Left ventricle myocardium inferior (tissue), 1 donor: ENCODE measurements around the gene ACO1. TPM values are rescaled to one million over a fixed set of nuclear protein-coding genes. Genes with fewer than 3 reads are reported as not detected.

ENCODE experiments used
- DNase-seq: peaks from one replicate; pipeline ENCODE4 v3.0.0-alpha.2; 2020
- H3K27ac ChIP-seq: fragments of 200-600 bp; replicated peaks from 2 replicates; pipeline ENCODE4 v1.8.0; 2021
- H3K27me3 ChIP-seq: fragments of 200-600 bp; 2 replicates; pipeline ENCODE4 v1.8.0; 2021; ENCODE audit warnings: low read depth
- H3K36me3 ChIP-seq: fragments of 200-600 bp; 2 replicates; pipeline ENCODE4 v1.8.0; 2021
- H3K4me1 ChIP-seq: fragments of 200-600 bp; 2 replicates; pipeline ENCODE4 v1.8.0; 2021
- H3K4me3 ChIP-seq: fragments of 200-600 bp; 2 replicates; pipeline ENCODE4 v1.8.0; 2021; ENCODE audit warnings: mild to moderate bottlenecking, moderate library complexity
- H3K9me3 ChIP-seq: fragments of 200-600 bp; replicated peaks from 2 replicates; pipeline ENCODE4 v1.8.0; 2021
- intact Hi-C: fragments of 100-400 bp; cut with micrococcal nuclease; formaldehyde crosslinking; loops from one replicate; pipeline ENCODE4 v1.11.0; 2022
- total RNA-seq: library from RNA; stranded (reverse); fragmentation: NEBNext Ultra II Directional; extraction: Animal tissue kit (Norgen Biotek cat#: 25700); gene quantifications from one replicate; pipeline ENCODE4 v1.2.1, GENCODE V29; 2021
- TF ChIP-seq, protein P1 (sequence below): fragments of 200-600 bp; IDR thresholded peaks from 2 replicates; pipeline ENCODE4 v1.8.0; 2021; ENCODE audit warnings: antibody characterized with exemption, mild to moderate bottlenecking, borderline replicate concordance
- donor health status: DM: no; HTN: yes; CAD: no; lungs with severe emphysema.

The ACO1 gene
- total RNA-seq, 1 donor from 2014 or later, result 62.7 TPM

DNA sequence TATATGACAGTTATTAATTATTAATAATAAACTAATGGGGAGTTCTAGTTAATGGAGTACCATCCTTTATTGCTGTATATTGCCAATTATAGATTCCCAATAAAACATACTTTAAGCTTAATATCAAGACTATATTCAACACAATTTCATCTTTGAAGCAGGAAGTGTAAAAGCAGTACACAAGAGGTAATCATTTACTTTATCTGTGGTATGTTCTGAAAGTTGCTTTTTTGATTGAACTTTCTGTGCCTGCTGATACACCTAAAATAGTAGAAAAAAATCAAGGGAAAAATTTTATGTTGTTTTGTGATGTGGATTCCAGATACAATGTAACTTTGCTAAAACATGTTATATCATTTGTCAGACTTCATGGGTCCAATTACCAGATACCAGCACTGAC, 58.0 kb downstream of the ACO1 start:
- H3K4me1 ChIP-seq, result no peaks in the 10 kb centered on the region
- H3K27me3 ChIP-seq, result no peaks in the 10 kb centered on the region
- H3K36me3 ChIP-seq, result peaks cover 96% of the 10 kb centered on the region
- DNase-seq, result no peak
- no peak overlapping the region for H3K4me3 ChIP-seq
- intact Hi-C loops, result no loop called here
- TF ChIP-seq, protein P1, sequence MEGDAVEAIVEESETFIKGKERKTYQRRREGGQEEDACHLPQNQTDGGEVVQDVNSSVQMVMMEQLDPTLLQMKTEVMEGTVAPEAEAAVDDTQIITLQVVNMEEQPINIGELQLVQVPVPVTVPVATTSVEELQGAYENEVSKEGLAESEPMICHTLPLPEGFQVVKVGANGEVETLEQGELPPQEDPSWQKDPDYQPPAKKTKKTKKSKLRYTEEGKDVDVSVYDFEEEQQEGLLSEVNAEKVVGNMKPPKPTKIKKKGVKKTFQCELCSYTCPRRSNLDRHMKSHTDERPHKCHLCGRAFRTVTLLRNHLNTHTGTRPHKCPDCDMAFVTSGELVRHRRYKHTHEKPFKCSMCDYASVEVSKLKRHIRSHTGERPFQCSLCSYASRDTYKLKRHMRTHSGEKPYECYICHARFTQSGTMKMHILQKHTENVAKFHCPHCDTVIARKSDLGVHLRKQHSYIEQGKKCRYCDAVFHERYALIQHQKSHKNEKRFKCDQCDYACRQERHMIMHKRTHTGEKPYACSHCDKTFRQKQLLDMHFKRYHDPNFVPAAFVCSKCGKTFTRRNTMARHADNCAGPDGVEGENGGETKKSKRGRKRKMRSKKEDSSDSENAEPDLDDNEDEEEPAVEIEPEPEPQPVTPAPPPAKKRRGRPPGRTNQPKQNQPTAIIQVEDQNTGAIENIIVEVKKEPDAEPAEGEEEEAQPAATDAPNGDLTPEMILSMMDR, result no peak
- no peak overlapping the region for H3K27ac ChIP-seq
- peaks cover 8% of the 10 kb centered on the region for H3K9me3 ChIP-seq

- H3K27ac ChIP-seq, result no peak overlapping the region
- intact Hi-C loops, result loop anchor here (10.0 kb wide), 1 partner anchor 65 kb away; no protein-coding TSS in a partner anchor
- H3K36me3 ChIP-seq, result peaks cover 94% of the 10 kb centered on the region
Observed at GRCh38 chr9:32449969-32450368, 65.5 kb downstream of the ACO1 start.

GRCh38 chr9:32454280-32454679, 69.8 kb downstream of the ACO1 start:
- intact Hi-C loops, result loop anchor here (10.0 kb wide), 1 partner anchor 61 kb away; no protein-coding TSS in a partner anchor

More at GRCh38 chr9:32449969-32450368, 65.5 kb downstream of the ACO1 start:
- TF ChIP-seq, protein P1, result no peak
- Histone ChIP-seq H3K9me3 (no peaks in the 10 kb centered on the region), H3K4me1 (no peaks in the 10 kb centered on the region), H3K4me3 (no peak overlapping the region), H3K27me3 (no peaks in the 10 kb centered on the region)
- DNase-seq, result no peak

DNA sequence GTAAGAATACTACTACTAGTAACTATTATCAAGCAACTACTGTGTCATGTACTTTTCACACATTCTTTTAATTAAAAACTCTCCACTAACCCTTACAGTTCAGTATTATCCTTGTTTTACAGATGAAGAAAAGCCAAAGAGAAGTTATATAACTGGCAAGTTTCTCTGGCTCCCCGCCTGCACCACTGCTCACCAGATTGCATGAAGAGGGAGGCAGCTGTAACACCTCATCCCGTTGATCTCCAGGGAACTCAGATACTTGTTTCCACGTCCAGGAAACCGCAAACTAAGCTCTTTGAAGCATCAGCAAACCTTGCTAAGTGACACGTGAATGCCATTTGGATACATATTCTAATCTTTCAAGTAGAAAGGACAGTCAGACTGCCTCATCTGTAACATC, 71.3 kb downstream of the ACO1 start:
- DNase-seq, result no peak
- no peaks in the 10 kb centered on the region for H3K27me3 ChIP-seq
- intact Hi-C loops, result loop anchor here (10.0 kb wide), 1 partner anchor 59 kb away; no protein-coding TSS in a partner anchor

More at GRCh38 chr9:32454280-32454679, 69.8 kb downstream of the ACO1 start:
- H3K27me3 ChIP-seq, result no peaks in the 10 kb centered on the region
- peaks cover 7% of the 10 kb centered on the region for H3K4me1 ChIP-seq
- H3K4me3 ChIP-seq, result no peak overlapping the region
- H3K27ac ChIP-seq, result no peak overlapping the region
- DNase-seq, result no peak
- TF ChIP-seq, protein P1, result no peak
- H3K36me3 ChIP-seq, result peaks cover 86% of the 10 kb centered on the region
- no peaks in the 10 kb centered on the region for H3K9me3 ChIP-seq

GRCh38 chr9:32456564-32456963, 72.1 kb downstream of the ACO1 start:
- intact Hi-C loops, result loop anchor here (10.0 kb wide), 1 partner anchor 58 kb away; no protein-coding TSS in a partner anchor
- Histone ChIP-seq H3K4me3 (no peak overlapping the region), H3K27ac (no peak overlapping the region), H3K9me3 (no peaks in the 10 kb centered on the region), H3K27me3 (no peaks in the 10 kb centered on the region), H3K4me1 (peaks cover 7% of the 10 kb centered on the region), H3K36me3 (peaks cover 68% of the 10 kb centered on the region)
- no peak for DNase-seq
- TF ChIP-seq, protein P1, result no peak

More for the DNA sequence above, 71.3 kb downstream of the ACO1 start:
- Histone ChIP-seq H3K36me3 (peaks cover 77% of the 10 kb centered on the region), H3K4me3 (no peak overlapping the region), H3K9me3 (no peaks in the 10 kb centered on the region), H3K27ac (no peak overlapping the region), H3K4me1 (peaks cover 7% of the 10 kb centered on the region)
- TF ChIP-seq, protein P1, result no peak
